Stimulated activated CD4-positive, alpha-beta T cell treated with anti-CD3 and anti-CD28 coated beads, Interleukin-4, amount 100 ng/mL, for 48 hours (primary cell): ENCODE results near the gene SUPT6H.
"Not testable (repeated sequence)": the region's sequence is repeated elsewhere in the genome, so short reads cannot be mapped to it uniquely, and the experiment has no call there.

Experiments
- DNase-seq, 2 donors: peaks; one replicate each; pipeline ENCODE4 v3.0.0-alpha.2; 2020; ENCODE audit warnings: low read depth in 2 of 2

Gene SUPT6H

GRCh38 chr17:28648698-28649097 is 13.3 kb upstream of the SUPT6H start:
- DNase-seq, result no peak

GRCh38 chr17:28655160-28655559 is 6.8 kb upstream of the SUPT6H start:
- no peak for DNase-seq

GRCh38 chr17:28657756-28658155 is 4.2 kb upstream of the SUPT6H start:
- DNase-seq, result no peak

GRCh38 chr17:28658342-28658741 is 3.7 kb upstream of the SUPT6H start:
- DNase-seq, result not testable (repeated sequence)

GRCh38 chr17:28658766-28659496 is 3.1 kb upstream of the SUPT6H start:
- DNase-seq, result not testable (repeated sequence)

- DNase-seq, result not testable (repeated sequence)
These were observed 2.5 kb upstream of the SUPT6H start for GRCh38 chr17:28659497-28659881.

- no peak for DNase-seq
These were observed 473 bp downstream of the SUPT6H start for GRCh38 chr17:28662527-28662829.

- no peak for DNase-seq
These were observed 1.7 kb downstream of the SUPT6H start for GRCh38 chr17:28663723-28664122.

GRCh38 chr17:28665994-28666393 is 4.0 kb downstream of the SUPT6H start:
- DNase-seq, result no peak

GRCh38 chr17:28667870-28668269 is 5.9 kb downstream of the SUPT6H start:
- no peak for DNase-seq

GRCh38 chr17:28669918-28670317 is 7.9 kb downstream of the SUPT6H start:
- no peak for DNase-seq

- no peak for DNase-seq
These were observed 13.5 kb downstream of the SUPT6H start for GRCh38 chr17:28675490-28675889.

- no peak for DNase-seq
These were observed 14.0 kb downstream of the SUPT6H start for GRCh38 chr17:28675980-28676379.

- DNase-seq, result no peak
These were observed 20.6 kb downstream of the SUPT6H start for GRCh38 chr17:28682655-28683054.

- DNase-seq, result no peak
These were observed 23.0 kb downstream of the SUPT6H start for GRCh38 chr17:28684963-28685362.

- no peak for DNase-seq
These were observed 23.4 kb downstream of the SUPT6H start for GRCh38 chr17:28685366-28685765.

- no peak for DNase-seq
These were observed 24.3 kb downstream of the SUPT6H start for GRCh38 chr17:28686296-28686695.

GRCh38 chr17:28688481-28688880 is 26.5 kb downstream of the SUPT6H start:
- no peak for DNase-seq

- no peak for DNase-seq
These were observed 27.0 kb downstream of the SUPT6H start for GRCh38 chr17:28689011-28689410.

- DNase-seq, result no peak
These were observed 31.9 kb downstream of the SUPT6H start for GRCh38 chr17:28693869-28694268.

GRCh38 chr17:28698253-28698941 is 36.4 kb downstream of the SUPT6H start:
- no peak for DNase-seq

- no peak for DNase-seq
These were observed 38.3 kb downstream of the SUPT6H start for GRCh38 chr17:28700278-28700677.

- DNase-seq, result no peak
These were observed 39.0 kb downstream of the SUPT6H start for GRCh38 chr17:28700830-28701492.
